OCI-LY7 (cell line): ENCODE results near the gene MAN1C1. TPM values are rescaled to one million over a fixed set of nuclear protein-coding genes. Genes with fewer than 3 reads are reported as not detected.

Source experiments
- BruUV-seq: library from RNA; stranded (reverse); fragments of 400-500 nt; replicated peaks from 2 replicates; lab custom pipeline; 2021; lab: Mats Ljungman, UMichigan
- CTCF ChIA-PET: fragments of 300-600 bp; sonication (Branson Sonifier 250); formaldehyde crosslinking; loops from one replicate; lab custom pipeline; 2022; ENCODE audit warnings: antibody characterized with exemption; ENCODE audit not compliant: unreplicated experiment; lab: Charles Lee
- POLR2A ChIA-PET: fragments of 300-600 bp; sonication (Branson Sonifier 250); formaldehyde crosslinking; loops from one replicate; lab custom pipeline; 2022; ENCODE audit warnings: antibody characterized with exemption; lab: Charles Lee
- DNase-seq: peaks from one replicate; pipeline ENCODE4 v3.0.0-alpha.2; 2015; ENCODE audit warnings: low spot score
- H2AFZ ChIP-seq: fragments of 200-600 bp; sonication (generic), shearing (Covaris generic); 2 replicates; pipeline ENCODE4 v1.6.1; 2014; ENCODE audit warnings: mild to moderate bottlenecking, antibody characterized with exemption, low read length, moderate library complexity
- H3K27ac ChIP-seq: fragments of 200-600 bp; sonication (generic); 2 replicates; pipeline ENCODE4 v1.5.1; 2014; ENCODE audit warnings: mixed run types, low read depth, mild to moderate bottlenecking, moderate library complexity, low read length, inconsistent platforms; ENCODE audit not compliant: poor library complexity, severe bottlenecking
- H3K36me3 ChIP-seq: fragments of 200-600 bp; sonication (generic); 2 replicates; pipeline ENCODE4 v1.6.1; 2014; ENCODE audit warnings: mild to moderate bottlenecking, antibody characterized with exemption, low read length, moderate library complexity, mixed read lengths; ENCODE audit not compliant: insufficient read depth
- H3K4me1 ChIP-seq: fragments of 200-600 bp; sonication (generic); 2 replicates; pipeline ENCODE4 v1.5.1; 2014; ENCODE audit warnings: mild to moderate bottlenecking, low read length; ENCODE audit not compliant: insufficient read depth, poor library complexity, severe bottlenecking
- H3K4me2 ChIP-seq: fragments of 200-600 bp; sonication (generic); 2 replicates; pipeline ENCODE4 v1.6.1; 2014; ENCODE audit warnings: mild to moderate bottlenecking, low read length
- H3K4me3 ChIP-seq: fragments of 200-600 bp; sonication (generic); 2 replicates; pipeline ENCODE4 v1.5.1; 2014; ENCODE audit warnings: mild to moderate bottlenecking, low read depth, low read length; ENCODE audit not compliant: poor library complexity, severe bottlenecking
- H3K79me2 ChIP-seq: fragments of 200-600 bp; sonication (generic); 2 replicates; pipeline ENCODE4 v1.6.1; 2016; ENCODE audit warnings: low read depth, mild to moderate bottlenecking, low read length, moderate library complexity, mixed read lengths; ENCODE audit not compliant: insufficient read depth
- H3K9me2 ChIP-seq: fragments of 200-600 bp; sonication (generic); 2 replicates; pipeline ENCODE4 v1.6.1; 2016; ENCODE audit warnings: mild to moderate bottlenecking, low read length, mixed read lengths; ENCODE audit not compliant: insufficient read depth
- H3K9me3 ChIP-seq: fragments of 200-600 bp; sonication (generic); 2 replicates; pipeline ENCODE4 v1.6.1; 2014; ENCODE audit warnings: mild to moderate bottlenecking, mixed run types, low read length, mixed read lengths
- H4K20me1 ChIP-seq: fragments of 200-600 bp; sonication (generic); 2 replicates; pipeline ENCODE4 v1.6.1; 2014; ENCODE audit warnings: mild to moderate bottlenecking, antibody characterized with exemption, low read length, moderate library complexity, mixed read lengths; ENCODE audit not compliant: insufficient read depth
- CTCF ChIP-seq: fragments of 200-600 bp; sonication (generic); conservative IDR thresholded peaks from 2 replicates; pipeline ENCODE4 v1.5.1; 2014; ENCODE audit warnings: mild to moderate bottlenecking, antibody characterized with exemption, low read length, moderate library complexity, mixed read lengths
- EZH2phosphoT487 ChIP-seq: fragments of 200-600 bp; sonication (generic); IDR thresholded peaks from 2 replicates; pipeline ENCODE4 v1.6.1; 2018; ENCODE audit warnings: low read depth, borderline replicate concordance, mild to moderate bottlenecking, mixed run types, antibody characterized with exemption, low read length, moderate library complexity, mixed read lengths
- intact Hi-C: fragments of 100-400 bp; cut with micrococcal nuclease; formaldehyde crosslinking; loops from one replicate; pipeline ENCODE4 v1.10.0; 2022; ENCODE audit not compliant: unreplicated experiment
- total RNA-seq, 2 experiments: library from RNA; depleted of rRNA in 1 of 2; stranded (reverse); fragments of >200 nt in 1 of 2; shearing (Covaris generic) in 1 of 2; gene quantifications; 2 replicates each; pipeline ENCODE4 v1.2.3, GENCODE V29; 2014 to 2022

Gene MAN1C1
- total RNA-seq, 2 experiments from 2014 or later = 3.0 to 4.9 TPM

GRCh38 chr1:25580927-25581326, 35.7 kb upstream of the MAN1C1 start:
- ChIA-PET CTCF (no interaction called here), POLR2A (no interaction called here)
- H3K9me2 ChIP-seq = no peaks in the 10 kb centered on the region
- TF ChIP-seq EZH2phosphoT487 (no peak), CTCF (peak; percentile 64)
- peaks cover 41% of the 10 kb centered on the region for H3K4me1 ChIP-seq
- no peaks in the 10 kb centered on the region for H3K79me2 ChIP-seq
- intact Hi-C loops = no loop called here
- no peaks in the 10 kb centered on the region for H3K9me3 ChIP-seq
- no peaks in the 10 kb centered on the region for H4K20me1 ChIP-seq
- H3K4me2 ChIP-seq = peak overlapping the region; percentile 18
- H3K4me3 ChIP-seq = no peak overlapping the region
- BruUV-seq = no TSS peak
- no peak overlapping the region for H3K27ac ChIP-seq
- no peaks in the 10 kb centered on the region for H3K36me3 ChIP-seq
- peak overlapping the region; percentile 80 for H2AFZ ChIP-seq
- DNase-seq = peak; percentile 55

DNA sequence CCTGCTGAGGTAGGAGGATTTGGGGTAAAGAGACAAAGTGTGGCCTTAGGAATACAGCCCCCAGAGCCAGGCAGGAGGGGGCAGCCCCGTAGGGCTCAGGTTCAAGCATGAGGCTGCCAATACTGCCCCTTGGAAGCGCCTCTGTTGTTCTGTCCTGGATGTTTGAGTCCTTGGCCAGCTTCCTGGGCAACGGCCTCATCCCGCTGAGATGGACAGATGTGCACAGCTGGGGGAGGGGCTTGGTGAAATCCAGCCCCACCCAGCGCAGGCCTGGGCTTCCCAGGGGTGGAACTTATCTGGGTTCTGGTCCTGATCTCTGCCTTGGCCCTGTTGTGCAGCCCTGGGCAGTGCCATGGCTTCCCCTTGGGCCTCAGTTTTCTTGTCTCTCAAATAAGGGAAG, 34.8 kb upstream of the MAN1C1 start:
- DNase-seq = no peak
- POLR2A ChIA-PET = interaction anchor here (0.5 kb wide), 1 partner anchor 84 kb away, joined by 3 read pairs; no protein-coding TSS in a partner anchor
- intact Hi-C loops = no loop called here

More for the DNA sequence above, 34.8 kb upstream of the MAN1C1 start:
- peak overlapping the region; percentile 80; the same call in 1 of the 2 replicates for H2AFZ ChIP-seq
- no TSS peak for BruUV-seq
- H3K9me3 ChIP-seq = no peaks in the 10 kb centered on the region
- H3K36me3 ChIP-seq = no peaks in the 10 kb centered on the region
- TF ChIP-seq CTCF (no peak), EZH2phosphoT487 (no peak)
- CTCF ChIA-PET = interaction anchor here (0.7 kb wide), 1 partner anchor 9 kb away, joined by 3 read pairs; no protein-coding TSS in a partner anchor
- no peaks in the 10 kb centered on the region for H3K79me2 ChIP-seq
- H4K20me1 ChIP-seq = no peaks in the 10 kb centered on the region
- H3K27ac ChIP-seq = no peak overlapping the region
- no peak overlapping the region for H3K4me2 ChIP-seq
- H3K9me2 ChIP-seq = no peaks in the 10 kb centered on the region
- H3K4me1 ChIP-seq = peaks cover 49% of the 10 kb centered on the region
- no peak overlapping the region for H3K4me3 ChIP-seq
